Fibroblast of pulmonary artery (primary cell): ENCODE results near the gene COL8A2.

ENCODE experiments used
- DNase-seq: peaks from one replicate; pipeline ENCODE4 v3.0.0-alpha.2; 2010; ENCODE audit warnings: low read depth
- H3K4me3 ChIP-seq: replicated peaks from 2 replicates; pipeline ENCODE4 v1.5.1; 2011; ENCODE audit warnings: low read depth, mild to moderate bottlenecking, control low read depth, low read length, moderate library complexity
- TF ChIP-seq, protein P1 (sequence below): IDR thresholded peaks from 2 replicates; pipeline ENCODE4 v1.5.1; 2011; ENCODE audit warnings: mild to moderate bottlenecking, control low read depth, low read length, inconsistent platforms; ENCODE audit errors: missing control alignments

The COL8A2 gene

GRCh38 chr1:36125129-36125991, at the start of gene COL8A2:
Gene COL8A2, minus strand, starts transcription at chr1:36125222. Its CDS starts 24,980 bp downstream, at chr1:36100242.
- H3K4me3 ChIP-seq, result no peak within 1 kb of the TSS
- TF ChIP-seq, protein P1, sequence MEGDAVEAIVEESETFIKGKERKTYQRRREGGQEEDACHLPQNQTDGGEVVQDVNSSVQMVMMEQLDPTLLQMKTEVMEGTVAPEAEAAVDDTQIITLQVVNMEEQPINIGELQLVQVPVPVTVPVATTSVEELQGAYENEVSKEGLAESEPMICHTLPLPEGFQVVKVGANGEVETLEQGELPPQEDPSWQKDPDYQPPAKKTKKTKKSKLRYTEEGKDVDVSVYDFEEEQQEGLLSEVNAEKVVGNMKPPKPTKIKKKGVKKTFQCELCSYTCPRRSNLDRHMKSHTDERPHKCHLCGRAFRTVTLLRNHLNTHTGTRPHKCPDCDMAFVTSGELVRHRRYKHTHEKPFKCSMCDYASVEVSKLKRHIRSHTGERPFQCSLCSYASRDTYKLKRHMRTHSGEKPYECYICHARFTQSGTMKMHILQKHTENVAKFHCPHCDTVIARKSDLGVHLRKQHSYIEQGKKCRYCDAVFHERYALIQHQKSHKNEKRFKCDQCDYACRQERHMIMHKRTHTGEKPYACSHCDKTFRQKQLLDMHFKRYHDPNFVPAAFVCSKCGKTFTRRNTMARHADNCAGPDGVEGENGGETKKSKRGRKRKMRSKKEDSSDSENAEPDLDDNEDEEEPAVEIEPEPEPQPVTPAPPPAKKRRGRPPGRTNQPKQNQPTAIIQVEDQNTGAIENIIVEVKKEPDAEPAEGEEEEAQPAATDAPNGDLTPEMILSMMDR, result no peak
- no peak for DNase-seq

DNA sequence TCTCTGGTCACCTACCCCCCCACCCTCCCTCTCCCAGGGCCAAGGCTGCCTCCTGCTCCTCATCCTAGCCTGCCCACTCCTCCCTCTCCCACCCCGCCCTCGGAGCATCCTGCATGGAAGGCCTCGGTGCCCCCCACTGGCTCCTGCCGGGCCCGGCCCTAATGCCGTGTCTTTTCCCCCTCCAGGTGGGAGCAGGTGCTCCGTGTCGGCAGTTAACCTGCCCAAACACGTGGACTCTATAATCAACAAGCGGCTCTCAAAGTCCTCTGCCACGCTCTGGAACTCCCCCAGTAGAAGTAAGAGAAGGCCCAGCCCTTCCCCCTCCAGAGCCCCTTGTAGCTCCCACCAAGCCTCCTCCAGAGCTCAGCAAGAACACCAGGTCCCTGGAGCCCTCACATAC, 49.7 kb upstream of the COL8A2 start:
- TF ChIP-seq, protein P1, result no peak
- no peak overlapping the region for H3K4me3 ChIP-seq
- no peak for DNase-seq

DNA sequence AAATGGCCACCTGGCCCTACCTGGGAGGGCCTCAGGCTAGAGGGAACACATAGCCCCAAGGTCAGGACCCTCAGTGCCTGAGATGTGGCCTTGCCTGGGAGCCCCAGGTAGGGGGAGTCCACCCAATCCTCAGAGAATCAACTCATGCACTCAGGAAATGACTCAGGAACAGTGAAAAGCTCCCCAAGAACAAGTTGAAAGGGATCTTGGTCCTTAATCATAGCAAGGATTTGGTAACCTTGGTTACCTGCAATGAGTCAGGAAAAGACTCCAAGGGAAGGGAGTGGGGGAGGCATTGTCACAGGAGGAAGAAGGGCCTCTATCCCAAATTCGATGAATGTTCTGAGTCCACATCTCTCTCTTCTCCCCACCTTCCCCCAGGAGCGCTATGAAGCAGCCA, 48.0 kb upstream of the COL8A2 start:
- H3K4me3 ChIP-seq, result no peak overlapping the region
- DNase-seq, result peak; percentile 86
- TF ChIP-seq, protein P1, result no peak

DNA sequence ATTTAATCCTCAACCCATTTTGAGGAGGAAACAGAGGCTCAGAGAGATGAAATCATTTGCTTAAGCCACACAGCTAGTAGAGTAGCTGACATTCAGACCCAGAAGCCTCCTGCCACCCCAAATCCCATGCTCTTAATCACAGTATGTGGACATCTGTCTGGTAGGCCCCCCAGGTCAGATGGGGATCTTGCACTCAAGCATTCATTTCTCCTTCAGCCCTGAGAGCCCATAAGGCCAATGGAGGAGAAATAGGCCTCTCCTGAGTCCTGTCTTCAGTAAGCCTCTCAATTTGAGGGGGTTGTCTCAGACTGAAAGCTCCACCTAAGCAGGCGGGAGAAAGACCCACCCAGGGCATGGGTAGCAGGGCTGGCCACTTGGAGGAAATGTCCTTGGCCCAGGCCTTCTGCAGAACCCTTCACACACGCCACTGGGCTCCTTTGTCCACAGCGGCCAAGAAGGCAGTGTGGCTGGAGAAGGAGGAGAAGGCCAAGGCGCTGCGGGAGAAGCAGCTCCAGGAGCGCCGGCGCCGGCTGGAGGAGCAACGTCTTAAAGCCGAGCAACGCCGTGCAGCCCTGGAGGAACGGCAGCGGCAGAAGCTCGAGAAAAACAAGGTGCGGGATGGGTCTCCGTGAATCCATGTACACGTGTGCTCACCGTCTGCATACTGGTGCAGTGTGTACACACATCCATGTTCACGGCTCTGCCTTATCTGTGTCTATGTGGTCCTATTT, 47.2 kb upstream of the COL8A2 start:
- no peak for DNase-seq
- H3K4me3 ChIP-seq, result no peak overlapping the region
- TF ChIP-seq, protein P1, result no peak

- DNase-seq, result no peak
- TF ChIP-seq, protein P1, result no peak
- H3K4me3 ChIP-seq, result no peak overlapping the region
These were observed 45.8 kb upstream of the COL8A2 start for GRCh38 chr1:36170643-36171412.

GRCh38 chr1:36168514-36168913, 43.5 kb upstream of the COL8A2 start:
- TF ChIP-seq, protein P1, result no peak
- DNase-seq, result peak; percentile 49
- H3K4me3 ChIP-seq, result no peak overlapping the region
